IMR-90 (cell line): Measurements from ENCODE around the gene NTRK3.

Experiments
- CTCF ChIP-seq: conservative IDR thresholded peaks from 2 replicates; pipeline ENCODE4 v1.5.1; 2012; ENCODE audit warnings: mild to moderate bottlenecking, low read depth, low read length, improper control_type of control experiment
- NFE2L2 ChIP-seq: fragments of 150-350 bp; IDR thresholded peaks from 2 replicates; pipeline ENCODE4 v1.6.1; 2016; ENCODE audit warnings: low read depth, mild to moderate bottlenecking, low read length
- USF2 ChIP-seq: fragments of 150-350 bp; IDR thresholded peaks from 2 replicates; pipeline ENCODE4 v1.6.1; 2017; ENCODE audit warnings: mild to moderate bottlenecking, antibody characterized with exemption, low read length, low read depth

DNA sequence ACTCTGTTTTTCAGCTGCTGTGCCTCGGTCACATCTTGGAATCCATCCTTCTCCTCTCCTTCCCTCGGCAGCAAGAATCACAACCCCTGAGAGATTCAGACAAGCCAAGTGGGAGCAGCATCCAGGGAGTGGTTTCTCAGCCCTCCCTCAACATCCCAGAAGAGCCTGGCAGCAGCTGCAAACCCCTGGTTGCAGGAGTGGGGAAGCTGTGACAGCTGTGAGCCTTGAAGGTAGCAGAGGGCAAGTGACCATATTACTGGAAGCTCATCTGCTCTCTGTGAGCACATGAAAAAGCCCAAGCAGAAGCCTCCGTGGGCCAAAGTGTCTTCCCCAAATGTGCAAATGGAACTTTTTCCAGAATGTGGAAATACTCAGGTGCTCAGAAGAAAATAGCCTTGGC is 312.9 kb downstream of the NTRK3 start:
- no peak for TF ChIP-seq CTCF
- TF ChIP-seq NFE2L2 = no peak
- no peak for TF ChIP-seq USF2
